ENCODE results near the gene PKIB.

The PKIB gene

GRCh38 chr6:122683989-122684651 is 73.9 kb downstream of the PKIB start:
- no peak overlapping the region for H3K4me2 ChIP-seq (ENCODE audit: low read length)
- H3K9ac ChIP-seq (ENCODE audit: low read length) = no peak overlapping the region
- no peaks in the 10 kb centered on the region for H3K36me3 ChIP-seq (replicated peaks; ENCODE audit: low read depth, low read length)
- no peaks in the 10 kb centered on the region for H3K27me3 ChIP-seq (ENCODE audit: low read depth, low read length)
- no peak overlapping the region for H3K4me3 ChIP-seq (ENCODE audit: low read length)
- no peaks in the 10 kb centered on the region for H3K79me2 ChIP-seq (ENCODE audit: low read length)
- no peak overlapping the region for H3K27ac ChIP-seq (ENCODE audit: low read length)
- no peak overlapping the region for H2AFZ ChIP-seq (ENCODE audit: low read depth, low read length)
- no peaks in the 10 kb centered on the region for H3K4me1 ChIP-seq (ENCODE audit: low read length)
- no peaks in the 10 kb centered on the region for H3K9me3 ChIP-seq (ENCODE audit: insufficient read depth, low read length)
- TF ChIP-seq EZH2phosphoT487 (IDR thresholded peaks at IDR 0.05; ENCODE audit: low read depth) = no peak
- no peak for TF ChIP-seq CTCF (IDR thresholded peaks at IDR 0.05; ENCODE audit: low read depth, low read length)
- no peaks in the 10 kb centered on the region for H4K20me1 ChIP-seq (ENCODE audit: insufficient read depth, low read length)

- Histone ChIP-seq H3K27me3 (ENCODE audit: low read depth, low read length) (no peaks in the 10 kb centered on the region), H2AFZ (ENCODE audit: low read depth, low read length) (no peak overlapping the region), H3K4me3 (ENCODE audit: low read length) (no peak overlapping the region), H3K9ac (ENCODE audit: low read length) (no peak overlapping the region), H3K4me1 (ENCODE audit: low read length) (no peaks in the 10 kb centered on the region), H3K27ac (ENCODE audit: low read length) (no peak overlapping the region), H3K4me2 (ENCODE audit: low read length) (no peak overlapping the region), H3K36me3 (replicated peaks; ENCODE audit: low read depth, low read length) (no peaks in the 10 kb centered on the region), H4K20me1 (ENCODE audit: insufficient read depth, low read length) (no peaks in the 10 kb centered on the region), H3K9me3 (ENCODE audit: insufficient read depth, low read length) (no peaks in the 10 kb centered on the region), H3K79me2 (ENCODE audit: low read length) (no peaks in the 10 kb centered on the region)
- TF ChIP-seq CTCF (IDR thresholded peaks at IDR 0.05; ENCODE audit: low read depth, low read length) = no peak
- no peak for TF ChIP-seq EZH2phosphoT487 (IDR thresholded peaks at IDR 0.05; ENCODE audit: low read depth)
Measured at GRCh38 chr6:122692175-122692598, 82.0 kb downstream of the PKIB start.

GRCh38 chr6:122692807-122693580 is 82.8 kb downstream of the PKIB start:
- Histone ChIP-seq H3K27ac (ENCODE audit: low read length) (no peak overlapping the region), H3K4me2 (ENCODE audit: low read length) (no peak overlapping the region), H3K9me3 (ENCODE audit: insufficient read depth, low read length) (no peaks in the 10 kb centered on the region), H3K4me1 (ENCODE audit: low read length) (no peaks in the 10 kb centered on the region), H3K9ac (ENCODE audit: low read length) (no peak overlapping the region), H3K27me3 (ENCODE audit: low read depth, low read length) (no peaks in the 10 kb centered on the region), H3K36me3 (replicated peaks; ENCODE audit: low read depth, low read length) (no peaks in the 10 kb centered on the region), H2AFZ (ENCODE audit: low read depth, low read length) (no peak overlapping the region), H3K79me2 (ENCODE audit: low read length) (no peaks in the 10 kb centered on the region), H3K4me3 (ENCODE audit: low read length) (no peak overlapping the region), H4K20me1 (ENCODE audit: insufficient read depth, low read length) (no peaks in the 10 kb centered on the region)
- TF ChIP-seq CTCF (IDR thresholded peaks at IDR 0.05; ENCODE audit: low read depth, low read length) = no peak
- TF ChIP-seq EZH2phosphoT487 (IDR thresholded peaks at IDR 0.05; ENCODE audit: low read depth) = no peak

GRCh38 chr6:122694075-122694474 is 83.9 kb downstream of the PKIB start:
- Histone ChIP-seq H3K4me2 (ENCODE audit: low read length) (no peak overlapping the region), H2AFZ (ENCODE audit: low read depth, low read length) (no peak overlapping the region), H3K4me3 (ENCODE audit: low read length) (no peak overlapping the region), H3K27me3 (ENCODE audit: low read depth, low read length) (no peaks in the 10 kb centered on the region), H3K36me3 (replicated peaks; ENCODE audit: low read depth, low read length) (no peaks in the 10 kb centered on the region), H3K9ac (ENCODE audit: low read length) (no peak overlapping the region), H3K9me3 (ENCODE audit: insufficient read depth, low read length) (no peaks in the 10 kb centered on the region), H3K27ac (ENCODE audit: low read length) (no peak overlapping the region), H3K79me2 (ENCODE audit: low read length) (no peaks in the 10 kb centered on the region), H4K20me1 (ENCODE audit: insufficient read depth, low read length) (no peaks in the 10 kb centered on the region), H3K4me1 (ENCODE audit: low read length) (no peaks in the 10 kb centered on the region)
- no peak for TF ChIP-seq EZH2phosphoT487 (IDR thresholded peaks at IDR 0.05; ENCODE audit: low read depth)
- no peak for TF ChIP-seq CTCF (IDR thresholded peaks at IDR 0.05; ENCODE audit: low read depth, low read length)
